Stomach (tissue), 9 donors: ENCODE results near the gene CDYL. TPM values are rescaled to one million over a fixed set of nuclear protein-coding genes. Genes with fewer than 3 reads are reported as not detected.
"Not testable (repeated sequence)": the region's sequence is repeated elsewhere in the genome, so short reads cannot be mapped to it uniquely, and the experiment has no call there.

Source experiments
- DNase-seq, 2 donors: peaks; one replicate each; pipeline versions ENCODE4 v3.0.0 to v3.0.0-alpha.2; 2013 to 2019
- H3K27ac ChIP-seq, 5 donors: fragments of 200-600 bp in 4 of 5; sonication (generic) in 4 of 5; one replicate each; pipeline ENCODE4 v1.5.1; 2013 to 2019; ENCODE audit warnings: mild to moderate bottlenecking in 1 of 5, moderate library complexity in 1 of 5
- H3K27me3 ChIP-seq, 3 donors: fragments of 200-600 bp; sonication (generic); one replicate each; pipeline ENCODE4 v1.5.1; 2017 to 2019; ENCODE audit warnings: mixed run types in 1 of 3
- H3K36me3 ChIP-seq, 4 donors: fragments of 200-600 bp; sonication (generic); 1 replicate in 3 of 4; 2 replicates in 1 of 4; pipeline ENCODE4 v1.5.1; 2016 to 2019
- H3K4me1 ChIP-seq, 4 donors: fragments of 200-600 bp; sonication (generic); one replicate each; pipeline ENCODE4 v1.5.1; 2016 to 2019
- H3K4me3 ChIP-seq, 4 donors: fragments of 200-600 bp; sonication (generic) in 3 of 4; one replicate each; pipeline ENCODE4 v1.5.1; 2016 to 2019; ENCODE audit warnings: mild to moderate bottlenecking in 1 of 4
- H3K9me3 ChIP-seq, 4 donors: fragments of 200-600 bp; sonication (generic); one replicate each; pipeline ENCODE4 v1.5.1; 2016 to 2019
- CTCF ChIP-seq, 7 experiments: fragments of 450-650 bp in 4 of 7; fragments of 200-600 bp in 3 of 7; sonication (generic) in 3 of 7; IDR thresholded peaks; one replicate each; pipeline ENCODE4 v1.5.1; 2016 to 2019; ENCODE audit warnings: antibody characterized with exemption in 7 of 7, control low read depth in 2 of 7, mild to moderate bottlenecking in 1 of 7
- EP300 ChIP-seq: sonication (generic); formaldehyde crosslinking; IDR thresholded peaks from one replicate; pipeline ENCODE4 v1.6.1; 2017; ENCODE audit warnings: antibody characterized with exemption
- POLR2A ChIP-seq, 4 donors: fragments of 450-650 bp; IDR thresholded peaks; one replicate each; pipeline ENCODE4 v1.6.1; 2016; ENCODE audit warnings: antibody characterized with exemption in 4 of 4, control low read depth in 2 of 4, mild to moderate bottlenecking in 1 of 4, moderate library complexity in 1 of 4
- POLR2AphosphoS5 ChIP-seq, 3 donors: sonication (generic); formaldehyde crosslinking; IDR thresholded peaks; one replicate each; pipeline ENCODE4 v1.6.1; 2016; ENCODE audit warnings: antibody characterized with exemption in 3 of 3
- WGBS, 5 donors: extraction: QIAGEN DNeasy Blood & Tissue Kit in 3 of 5; methylation state at CpG; one replicate each; pipeline versions ENCODE4 v1.1.5 to v1.1.7; 2013 to 2018; 5-methylcytosine and 5-hydroxymethylcytosine counted together
- intact Hi-C: fragments of 100-400 bp; cut with DNase I; formaldehyde crosslinking; loops from one replicate; pipeline ENCODE4 v1.15.1; 2023; ENCODE audit warnings: low total_unique reads
- polyA plus RNA-seq, 3 donors: library from polyadenylated mRNA; stranded (reverse); fragments of 200-250 nt; gene quantifications; one replicate each; pipeline ENCODE4 v1.2.3, GENCODE V29; 2013
- total RNA-seq, 5 donors: library from RNA; depleted of rRNA; stranded (reverse); fragments of >200 nt; gene quantifications; one replicate each; pipeline versions ENCODE4 v1.1.0 to v1.2.3, GENCODE V29; 2014 to 2016
- donor health status: healthy with polysubstance abuse.
- donor health status: Bipolar disorder and iron deficiency.
- donor health status: healthy.

Gene CDYL
- total and polyA plus RNA-seq, 8 donors: 6.2 to 226 (median 18.4) TPM

GRCh38 chr6:4849226-4850022 lies 73.2 kb downstream of the CDYL start:
- Histone ChIP-seq H3K4me1 (peaks cover 12 to 38% (median 20%) of the 10 kb centered on the region in 4 donors), H3K9me3 (peaks cover 0 to 7% (median 2%) of the 10 kb centered on the region in 4 donors), H3K36me3 (no peaks in the 10 kb centered on the region), H3K4me3 (no peak overlapping the region), H3K27me3 (no peaks in the 10 kb centered on the region), H3K27ac (no peak overlapping the region)
- TF ChIP-seq POLR2A (IDR thresholded peaks at IDR 0.05) (no peak), EP300 (no peak), POLR2AphosphoS5 (IDR thresholded peaks at IDR 0.05) (no peak), CTCF (IDR thresholded peaks at IDR 0.05) (no peak)
- intact Hi-C loops: no loop called here
- WGBS, 5 donors: 33 to 46% (median 39%) methylated on average over 4 of the region's 4 CpGs
- peak in 1 of 2 donors; percentile 12 for DNase-seq

- H3K9me3 ChIP-seq: peaks cover 0 to under 1% (median 0%) of the 10 kb centered on the region in 4 donors
- H3K27me3 ChIP-seq: no peaks in the 10 kb centered on the region
- no peak overlapping the region for H3K27ac ChIP-seq
- DNase-seq: no peak
- H3K36me3 ChIP-seq: no peaks in the 10 kb centered on the region
- no peak overlapping the region for H3K4me3 ChIP-seq
- WGBS, 5 donors: 93 to 98% (median 97%) methylated on average over 4 of the region's 4 CpGs
- intact Hi-C loops: no loop called here
- H3K4me1 ChIP-seq: peaks cover 12 to 43% (median 20%) of the 10 kb centered on the region in 4 donors
- no peak for TF ChIP-seq POLR2A (IDR thresholded peaks at IDR 0.05)
- TF ChIP-seq CTCF (IDR thresholded peaks at IDR 0.05): no peak
- no peak for TF ChIP-seq EP300
- no peak for TF ChIP-seq POLR2AphosphoS5 (IDR thresholded peaks at IDR 0.05)
Observed at GRCh38 chr6:4851035-4851434, 74.8 kb downstream of the CDYL start.

GRCh38 chr6:4852186-4852585 lies 76.0 kb downstream of the CDYL start:
- H3K27me3 ChIP-seq, H3K27ac ChIP-seq, H3K36me3 ChIP-seq, H3K9me3 ChIP-seq, H3K4me3 ChIP-seq, intact Hi-C loops, DNase-seq: not testable (repeated sequence)
- peaks cover 12 to 35% (median 20%) of the 10 kb centered on the region in 4 donors for H3K4me1 ChIP-seq
- WGBS, 5 donors: 68 to 100% (median 91%) methylated on average over 1 of the region's 1 CpG

GRCh38 chr6:4852938-4853337 lies 76.7 kb downstream of the CDYL start:
- Histone ChIP-seq H3K4me1 (peaks cover 12 to 42% (median 18%) of the 10 kb centered on the region in 4 donors), H3K36me3 (no peaks in the 10 kb centered on the region), H3K27ac (no peak overlapping the region), H3K4me3 (no peak overlapping the region), H3K27me3 (no peaks in the 10 kb centered on the region), H3K9me3 (no peaks in the 10 kb centered on the region)
- no peak for DNase-seq
- intact Hi-C loops: no loop called here
- 91 to 94% (median 93%) methylated on average over 5 of the region's 5 CpGs for WGBS, 5 donors
- TF ChIP-seq EP300 (no peak), POLR2A (IDR thresholded peaks at IDR 0.05) (no peak), POLR2AphosphoS5 (IDR thresholded peaks at IDR 0.05) (no peak), CTCF (IDR thresholded peaks at IDR 0.05) (no peak)

- TF ChIP-seq EP300: no peak
- no peak for TF ChIP-seq POLR2AphosphoS5 (IDR thresholded peaks at IDR 0.05)
- TF ChIP-seq CTCF (IDR thresholded peaks at IDR 0.05): no peak
- TF ChIP-seq POLR2A (IDR thresholded peaks at IDR 0.05): no peak
- no peaks in the 10 kb centered on the region for H3K9me3 ChIP-seq
- H3K27ac ChIP-seq: no peak overlapping the region
- DNase-seq: no peak
- no peak overlapping the region for H3K4me3 ChIP-seq
- intact Hi-C loops: no loop called here
- peaks cover 11 to 42% (median 18%) of the 10 kb centered on the region in 4 donors for H3K4me1 ChIP-seq
- H3K27me3 ChIP-seq: no peaks in the 10 kb centered on the region
- 78 to 86% (median 79%) methylated on average over 4 of the region's 4 CpGs for WGBS, 5 donors
- H3K36me3 ChIP-seq: no peaks in the 10 kb centered on the region
Observed at GRCh38 chr6:4853349-4853748, 77.1 kb downstream of the CDYL start.
